DMS153 (cell line): ENCODE measurements around the gene ABHD16B.
"Not testable (repeated sequence)": the region's sequence is repeated elsewhere in the genome, so short reads cannot be mapped to it uniquely, and the experiment has no call there.

Source experiments
- DNase-seq: peaks from one replicate; lab custom pipeline; 2025; lab: John Stamatoyannopoulos, UW

ABHD16B gene

DNA sequence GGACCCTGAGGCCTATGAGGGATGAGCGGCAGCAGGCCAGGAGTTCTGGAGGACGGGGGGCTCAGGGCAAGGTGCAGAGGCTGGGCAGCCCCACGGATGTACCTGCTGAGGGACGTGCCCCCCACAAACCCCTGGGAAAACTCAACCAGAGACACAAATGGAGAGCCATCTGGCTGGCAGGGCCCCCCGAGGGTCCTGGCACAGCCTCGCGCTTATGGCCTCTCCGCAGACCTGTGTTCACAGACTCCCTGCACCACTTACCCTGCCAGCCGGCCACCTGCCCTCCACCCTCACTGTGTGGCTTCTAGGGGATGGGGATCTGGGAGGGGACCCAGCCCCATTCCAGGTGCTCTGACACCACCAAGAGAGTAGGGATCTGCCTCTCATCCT, 26.8 kb upstream of the ABHD16B start:
- DNase-seq = no peak

DNA sequence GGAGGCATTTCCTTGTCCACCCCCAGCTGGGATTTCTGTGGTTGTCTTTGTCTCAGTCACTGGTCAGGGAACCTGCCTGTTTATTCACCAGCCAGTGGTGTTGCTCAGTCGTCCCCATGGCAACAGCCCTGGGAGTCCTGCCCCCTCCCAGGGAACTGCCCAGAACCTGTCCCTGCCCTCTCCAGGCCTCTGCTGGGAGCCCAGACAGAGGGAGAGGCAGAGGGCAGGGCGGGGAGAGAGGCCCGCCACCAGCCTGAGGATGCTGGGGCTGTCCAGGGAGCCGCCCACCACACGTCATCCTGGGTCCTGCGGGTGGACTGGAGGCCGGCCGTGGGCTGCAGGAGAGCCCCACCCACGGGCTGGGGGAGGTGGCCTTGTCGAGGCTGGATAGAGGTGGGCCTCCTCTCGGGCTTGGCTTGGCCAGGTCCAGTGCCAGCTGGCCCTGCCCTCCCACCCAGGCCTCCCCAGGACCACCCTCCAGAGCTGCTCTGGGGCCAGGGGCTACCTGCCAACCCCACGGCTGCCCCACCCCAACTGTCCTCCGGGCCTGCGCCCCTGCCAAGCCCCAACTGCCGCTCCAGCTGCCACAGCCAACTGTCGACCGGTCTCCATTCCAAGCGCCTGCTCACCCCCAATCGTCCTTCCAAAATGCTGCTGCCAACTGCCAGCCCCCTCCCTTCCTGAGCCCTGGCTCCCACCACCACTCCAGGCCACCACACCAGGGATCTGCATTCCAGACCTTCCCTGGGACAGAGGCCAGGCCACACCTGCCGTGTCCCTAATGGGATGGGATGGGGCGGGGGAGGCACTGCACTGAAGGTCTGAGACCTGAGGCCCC, 26.1 kb upstream of the ABHD16B start:
- DNase-seq = peak; percentile 89

DNA sequence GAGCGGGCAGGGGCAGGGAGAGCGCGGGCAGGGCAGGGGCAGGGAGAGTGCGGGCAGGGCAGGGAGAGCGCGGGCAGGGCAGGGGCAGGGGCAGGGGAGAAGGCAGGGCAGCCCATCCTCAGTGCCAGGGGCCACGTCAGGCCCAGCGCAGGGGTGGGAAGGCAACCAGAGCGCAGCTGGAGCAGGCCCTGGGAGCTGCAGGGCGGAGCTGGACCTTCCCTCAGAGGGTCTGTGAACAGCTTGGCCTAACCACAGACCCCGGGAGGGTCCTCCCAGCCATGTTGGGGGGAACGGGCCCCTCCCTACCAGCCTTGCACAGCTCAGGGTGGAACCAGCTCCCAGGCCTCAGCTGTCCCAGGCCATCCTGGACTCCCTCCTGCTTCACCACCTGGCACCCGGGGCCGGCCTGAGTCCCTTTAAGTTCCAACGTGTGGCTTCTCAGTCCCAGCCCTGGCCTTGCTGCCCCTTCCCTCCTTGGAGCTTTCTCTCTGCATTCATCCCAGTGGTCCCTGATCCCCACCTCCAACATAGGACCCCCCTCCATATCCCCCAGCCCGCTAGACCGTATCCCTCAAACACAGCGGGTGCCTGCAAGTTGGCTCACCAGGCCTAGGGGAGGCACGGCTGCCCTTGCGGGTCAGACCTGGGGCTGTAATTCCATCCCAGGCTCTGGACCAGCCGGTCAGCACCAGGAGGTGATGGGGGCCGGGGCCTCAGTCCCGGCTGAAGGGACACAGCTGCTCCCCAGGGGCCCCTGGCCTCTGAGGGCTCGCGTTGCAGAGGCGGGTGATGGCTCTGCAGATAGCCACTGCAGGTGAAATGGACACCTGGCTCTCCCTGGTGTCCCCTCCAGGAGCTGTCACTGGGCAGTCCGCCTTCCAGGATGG, 24.6 kb upstream of the ABHD16B start:
- no peak for DNase-seq

DNA sequence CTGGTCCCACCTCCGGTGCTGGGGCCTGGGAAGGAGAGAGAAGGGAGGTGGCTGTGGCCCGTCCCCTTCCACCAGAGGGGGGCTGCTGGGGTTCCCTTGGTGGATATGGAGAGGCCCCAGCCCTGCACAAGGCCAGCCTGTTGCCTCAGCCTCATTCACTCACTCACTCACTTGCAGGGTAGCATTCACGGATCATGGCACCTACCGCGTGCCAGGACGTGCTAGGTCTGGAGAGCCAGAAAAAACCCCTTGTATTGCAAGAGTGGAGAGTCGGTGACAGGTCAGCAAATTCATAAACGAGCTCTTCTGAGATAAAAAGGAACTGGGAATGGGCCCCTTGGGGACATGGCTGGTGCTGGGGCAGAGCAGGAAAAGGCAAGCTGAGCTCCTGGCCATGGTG, 23.8 kb upstream of the ABHD16B start:
- DNase-seq = no peak

DNA sequence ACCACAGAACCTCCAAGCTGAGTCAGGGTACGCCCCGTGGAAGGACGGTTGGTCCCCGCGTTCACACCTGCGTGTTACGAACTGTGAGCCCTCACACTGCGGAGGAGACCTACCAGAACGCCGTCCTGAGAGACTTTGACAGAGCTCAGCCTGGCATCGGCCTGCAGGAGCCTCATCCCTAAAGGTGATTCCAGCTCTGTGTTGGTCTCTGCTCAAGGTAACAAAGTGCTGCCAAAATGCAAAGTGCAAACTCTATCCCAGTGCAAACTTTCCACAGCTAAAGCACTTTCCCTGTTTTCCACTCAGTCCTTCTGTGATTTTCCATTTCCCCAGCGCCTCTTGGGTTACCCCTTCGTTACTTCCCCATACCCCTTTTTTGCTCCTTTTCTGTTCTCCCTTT, 21.7 kb upstream of the ABHD16B start:
- no peak for DNase-seq

DNA sequence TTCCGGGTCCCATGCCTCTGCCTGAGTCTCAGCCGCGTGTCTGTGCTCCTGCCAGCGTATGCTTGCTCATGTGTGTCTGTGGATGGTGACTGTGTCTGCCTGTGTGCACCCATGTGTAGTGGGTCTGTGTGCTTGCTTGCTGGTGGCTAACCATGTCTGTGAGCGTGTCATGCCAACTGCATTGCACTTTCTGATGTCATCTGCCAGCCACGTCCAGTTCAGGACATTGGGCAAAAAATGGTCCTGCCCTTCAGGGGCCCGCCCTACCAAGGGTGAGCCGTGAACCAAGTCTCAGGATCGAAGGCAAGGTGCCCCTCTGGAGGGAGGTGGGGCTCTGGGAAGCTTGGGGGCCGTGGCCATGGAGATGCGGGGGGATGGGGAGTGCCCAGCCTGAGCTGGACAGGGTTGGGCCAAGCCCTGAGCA, 20.9 kb upstream of the ABHD16B start:
- DNase-seq = no peak

DNA sequence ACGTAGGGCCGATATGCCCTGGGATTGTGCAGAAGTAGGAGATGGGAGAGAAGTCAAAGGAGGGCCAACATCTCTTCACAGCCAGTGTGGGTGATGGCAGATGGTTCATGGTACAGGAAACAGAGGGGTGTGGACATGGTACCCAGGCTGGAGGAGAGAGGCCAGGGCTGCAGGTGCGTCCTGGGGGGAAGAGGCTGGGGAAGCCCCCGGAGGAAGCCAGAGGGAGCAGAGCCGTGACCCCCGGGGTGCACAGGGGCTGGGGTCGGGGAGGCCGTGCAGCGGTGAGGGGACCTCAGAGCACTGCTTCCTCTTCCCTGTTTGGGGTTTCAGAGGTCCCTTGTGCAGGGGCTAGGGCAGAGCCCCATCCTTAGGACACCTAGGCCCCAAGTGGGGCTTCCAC, 19.0 kb upstream of the ABHD16B start:
- DNase-seq = no peak

DNA sequence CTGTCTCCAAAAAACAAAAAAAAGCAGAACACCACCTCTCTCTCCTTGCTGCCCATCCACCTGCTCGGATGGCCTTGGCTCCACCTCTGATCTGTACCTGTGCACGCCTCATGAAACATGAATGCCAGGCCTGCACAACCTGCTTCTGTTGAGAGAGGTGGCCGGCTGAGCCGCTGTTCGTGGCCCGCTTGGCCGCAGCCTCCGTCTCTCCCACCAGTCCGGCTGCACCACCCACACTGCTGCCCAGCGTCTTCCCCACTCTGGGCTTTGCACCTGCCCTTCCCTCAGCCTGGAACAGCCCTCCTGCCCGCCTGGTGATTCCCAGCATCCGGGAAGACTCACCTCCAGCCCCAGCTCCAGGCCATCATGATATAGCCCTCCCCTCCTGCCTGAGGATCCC, 18.1 kb upstream of the ABHD16B start:
- no peak for DNase-seq

DNA sequence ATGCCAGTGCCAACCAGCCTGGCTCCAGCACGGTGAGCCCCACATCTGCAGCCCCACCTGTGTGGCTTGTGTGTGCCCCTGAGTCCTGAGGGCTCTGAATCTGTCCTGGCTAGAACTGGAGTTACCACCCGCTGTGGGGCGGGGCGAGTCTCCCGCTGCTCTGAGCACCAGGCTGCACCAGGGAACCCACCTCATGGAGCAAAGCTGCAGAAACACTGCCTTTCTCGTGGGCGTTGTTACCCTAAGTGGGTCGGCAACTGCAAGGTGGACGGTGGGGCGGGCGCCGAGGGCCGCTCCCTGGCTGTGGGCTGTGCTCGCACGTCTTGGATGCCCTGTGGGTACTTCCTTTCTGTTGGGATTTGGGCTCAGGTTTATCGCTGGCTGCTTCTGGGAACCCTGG, 17.5 kb upstream of the ABHD16B start:
- DNase-seq = no peak

DNA sequence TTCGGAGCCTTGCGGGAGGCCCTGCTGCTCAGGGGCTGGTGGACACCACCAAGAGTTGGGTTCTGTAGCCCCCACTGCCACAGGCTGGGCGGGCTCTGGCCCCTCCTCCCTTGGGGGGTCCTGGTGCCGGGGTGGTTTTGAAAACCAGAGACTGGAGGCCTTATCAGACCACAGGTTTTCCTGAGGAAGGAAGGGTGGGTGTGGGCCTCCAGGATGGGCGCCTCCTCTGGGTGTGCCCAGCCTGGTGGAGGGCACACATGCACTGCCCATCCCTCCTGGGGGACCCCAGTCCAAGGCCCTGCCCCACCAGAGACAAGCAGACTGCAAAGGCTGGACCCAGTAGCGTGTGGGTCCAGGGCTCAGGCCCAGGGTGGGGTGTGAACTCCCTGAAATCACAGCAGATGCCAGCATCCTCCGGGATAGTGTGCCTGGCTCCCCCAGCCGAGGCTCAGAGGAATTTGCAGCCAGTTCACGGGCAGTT, 16.7 kb upstream of the ABHD16B start:
- no peak for DNase-seq

DNA sequence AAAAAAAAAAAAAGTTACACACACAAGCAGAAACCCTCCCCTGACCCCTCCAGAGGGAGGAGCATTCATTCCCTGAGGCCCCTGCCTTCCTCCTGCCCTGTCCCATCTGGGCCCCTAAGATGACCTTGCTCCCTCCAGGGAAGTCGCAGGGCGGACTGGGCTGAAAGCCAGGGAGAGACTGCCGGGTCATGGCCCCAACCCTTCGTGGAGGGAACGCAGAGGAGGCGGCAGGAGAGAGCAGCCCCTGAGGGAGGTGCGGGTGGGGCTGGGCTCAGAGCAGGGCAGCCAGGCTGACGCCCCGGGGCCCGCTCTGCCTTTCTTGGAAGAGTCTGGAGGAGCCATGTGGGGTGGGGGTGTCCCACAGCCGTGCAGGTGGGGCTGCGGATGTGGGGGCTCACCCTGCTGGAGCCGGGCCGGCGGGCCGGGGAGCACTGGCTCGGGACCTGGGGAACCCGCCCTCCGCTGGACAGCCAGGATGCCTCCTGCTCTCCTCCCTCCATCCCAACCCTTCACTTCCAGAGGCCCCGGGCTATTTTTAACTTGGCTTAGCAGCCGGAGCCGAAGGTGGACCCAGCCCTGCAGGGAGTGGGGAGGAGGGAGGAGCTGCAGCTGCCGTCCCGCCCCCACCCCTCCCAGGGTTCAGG, 15.0 kb upstream of the ABHD16B start:
- DNase-seq = no peak

DNA sequence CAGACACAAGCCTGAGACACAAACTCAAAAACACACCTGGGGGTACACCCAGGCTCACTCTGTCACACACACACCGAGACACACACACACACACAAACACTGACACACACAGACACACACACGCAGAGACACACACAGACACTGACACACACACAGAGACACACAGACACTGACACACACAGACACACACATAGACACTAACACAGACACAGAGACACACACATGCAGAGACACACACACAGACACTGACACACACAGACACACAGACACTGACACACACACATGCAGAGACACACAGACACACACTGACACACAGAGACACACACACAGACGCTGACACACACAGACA, 14.4 kb upstream of the ABHD16B start:
- no peak for DNase-seq

DNA sequence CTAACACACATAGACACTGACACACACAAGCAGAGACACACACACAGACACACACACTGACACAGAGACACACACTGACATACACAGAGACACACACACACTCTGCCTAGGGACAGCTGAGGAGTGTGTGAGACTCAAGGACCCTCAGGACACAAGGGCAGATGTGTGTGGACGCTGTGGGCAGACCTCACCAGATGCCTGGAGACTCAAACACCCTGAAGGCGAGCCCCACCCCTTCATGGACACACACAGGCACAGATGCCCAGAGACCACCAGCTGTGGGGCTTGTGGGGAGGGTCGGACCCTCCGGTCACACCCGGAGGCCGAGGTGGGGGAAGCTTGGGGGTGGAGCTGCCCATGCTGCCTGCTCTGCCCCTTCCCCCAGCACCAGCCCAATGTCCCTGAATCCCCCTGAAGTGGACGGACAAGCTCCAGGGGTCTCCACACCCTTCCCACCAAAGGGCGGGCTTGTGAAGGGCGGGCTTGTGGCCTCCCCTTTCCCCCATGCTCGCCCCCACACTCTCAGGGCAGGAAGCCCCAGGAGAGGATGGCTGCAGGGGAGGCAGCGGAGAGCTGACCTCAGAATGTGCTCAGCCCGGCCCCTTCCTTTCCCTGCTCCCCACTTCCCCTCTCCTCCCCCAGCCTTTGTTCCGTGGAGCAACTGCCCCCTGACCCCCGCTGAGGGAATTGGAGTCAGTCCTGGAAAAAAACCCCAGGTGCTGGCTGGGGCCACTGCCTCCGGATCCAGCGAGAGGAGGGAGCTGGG, 13.9 kb upstream of the ABHD16B start:
- no peak for DNase-seq

DNA sequence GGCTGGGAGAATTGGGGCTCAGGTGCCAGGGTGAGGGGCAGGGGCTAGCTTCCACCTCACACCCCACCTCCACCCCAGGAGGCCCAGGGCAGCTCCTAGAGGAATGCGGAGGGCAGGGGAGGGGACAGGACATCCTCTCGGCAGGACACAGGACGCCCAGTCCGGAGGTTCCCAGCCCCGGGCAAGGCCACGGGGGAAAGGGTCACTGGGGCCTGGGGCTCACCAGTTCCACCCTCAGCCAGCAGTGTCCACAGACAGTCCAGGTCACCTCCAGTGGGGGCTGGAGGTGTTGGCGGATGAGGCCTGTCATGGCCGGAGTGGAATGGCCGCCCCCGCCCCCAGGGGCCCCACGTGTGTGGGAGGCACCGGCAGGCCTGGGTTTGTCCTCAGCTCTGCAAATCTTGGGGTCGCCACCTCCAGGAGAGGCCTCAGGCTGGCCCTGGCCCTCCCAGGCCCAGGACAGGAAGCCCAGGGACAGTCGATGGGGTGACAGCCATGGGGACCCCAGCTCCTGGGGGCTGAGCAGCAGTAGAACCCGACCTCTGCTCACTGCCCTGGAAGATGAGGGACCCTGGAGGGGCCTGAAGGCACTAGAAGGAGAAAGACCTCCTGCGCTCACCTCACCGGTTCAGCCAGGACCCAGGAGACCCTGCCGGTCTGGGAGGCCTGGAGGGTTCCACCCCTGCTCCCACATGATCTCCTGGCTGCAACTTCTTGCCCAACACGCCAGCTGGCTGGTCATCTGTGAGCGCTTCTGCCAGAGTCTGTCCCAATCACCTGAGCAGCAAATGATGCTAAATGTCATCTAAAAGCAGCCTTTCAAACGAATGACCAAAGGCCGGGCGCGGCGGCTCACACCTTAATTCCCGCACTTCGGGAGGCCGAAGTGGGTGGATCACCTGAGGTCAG, 13.0 kb upstream of the ABHD16B start:
- DNase-seq = no peak

DNA sequence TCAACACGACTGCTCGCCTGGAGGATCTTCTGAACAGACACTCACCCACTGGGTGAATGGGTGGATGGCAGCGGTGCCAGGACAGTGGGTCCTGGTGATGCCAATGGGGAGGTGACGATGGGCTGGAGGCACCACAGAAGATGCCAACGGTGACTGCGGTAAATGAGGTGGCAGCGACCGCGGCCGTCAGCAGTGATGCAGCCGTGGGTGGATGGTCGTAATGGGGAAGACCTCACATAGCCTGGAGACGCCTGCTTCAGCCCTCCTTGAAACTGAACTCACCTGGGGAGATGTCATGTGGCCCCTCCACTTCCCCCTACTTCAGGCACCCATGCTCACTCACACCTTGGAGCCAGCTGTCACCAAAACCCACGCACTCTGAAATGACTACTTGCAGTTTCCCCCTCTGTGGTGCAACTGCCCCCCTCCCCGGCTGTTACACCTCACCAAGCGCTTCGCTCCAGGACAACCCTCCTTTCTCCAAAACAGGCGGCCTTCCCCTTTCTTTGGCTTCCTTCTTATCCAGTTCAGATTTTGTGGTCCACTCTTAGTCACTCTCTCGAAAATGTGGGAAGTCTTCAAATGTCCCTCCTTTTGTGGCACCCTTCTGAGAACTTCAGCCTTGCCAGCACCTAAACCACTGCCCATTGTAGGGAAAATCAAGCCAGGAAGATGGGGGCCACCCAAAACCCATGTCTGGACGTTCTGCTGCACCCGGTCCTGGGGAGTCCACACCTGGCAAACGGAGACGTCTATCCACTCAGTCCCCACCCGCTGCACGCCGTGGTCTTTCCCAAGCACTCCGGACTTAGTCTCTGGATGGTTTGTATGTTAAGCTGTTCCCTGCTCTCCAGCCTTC, 10.4 kb upstream of the ABHD16B start:
- no peak for DNase-seq

DNA sequence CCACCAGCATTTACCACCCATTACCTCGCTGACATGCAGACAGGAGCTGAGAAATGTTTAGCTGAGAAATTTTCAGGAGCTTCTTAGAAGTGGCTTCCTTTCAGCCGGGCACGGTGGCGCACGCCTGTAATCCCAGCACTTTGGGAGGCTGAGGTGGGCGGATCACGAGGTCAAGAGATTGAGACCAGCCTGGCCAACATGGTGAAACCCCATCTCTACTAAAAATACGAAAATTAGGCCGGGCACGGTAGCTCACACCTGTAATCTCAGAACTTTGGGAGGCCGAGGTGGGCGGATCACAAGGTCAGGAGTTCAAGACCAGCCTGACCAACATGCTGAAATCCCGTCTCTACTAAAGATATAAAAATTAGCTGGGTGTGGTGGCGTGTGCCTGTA, 9.8 kb upstream of the ABHD16B start:
- not testable (repeated sequence) for DNase-seq

DNA sequence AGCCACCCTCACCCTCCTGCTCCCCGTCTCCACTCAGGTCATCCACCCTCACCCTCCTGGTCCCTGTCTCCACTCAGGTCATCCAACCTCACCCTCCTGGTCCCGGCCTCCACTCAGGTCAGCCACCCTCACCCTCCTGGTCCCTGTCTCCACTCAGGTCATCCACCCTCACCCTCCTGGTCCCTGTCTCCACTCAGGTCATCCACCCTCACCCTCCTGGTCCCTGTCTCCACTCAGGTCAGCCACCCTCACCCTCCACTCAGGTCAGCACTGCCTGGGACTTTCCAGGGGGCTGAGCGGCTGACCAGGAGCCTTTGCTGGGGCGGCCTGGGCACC, 7.6 kb upstream of the ABHD16B start:
- not testable (repeated sequence) for DNase-seq

DNA sequence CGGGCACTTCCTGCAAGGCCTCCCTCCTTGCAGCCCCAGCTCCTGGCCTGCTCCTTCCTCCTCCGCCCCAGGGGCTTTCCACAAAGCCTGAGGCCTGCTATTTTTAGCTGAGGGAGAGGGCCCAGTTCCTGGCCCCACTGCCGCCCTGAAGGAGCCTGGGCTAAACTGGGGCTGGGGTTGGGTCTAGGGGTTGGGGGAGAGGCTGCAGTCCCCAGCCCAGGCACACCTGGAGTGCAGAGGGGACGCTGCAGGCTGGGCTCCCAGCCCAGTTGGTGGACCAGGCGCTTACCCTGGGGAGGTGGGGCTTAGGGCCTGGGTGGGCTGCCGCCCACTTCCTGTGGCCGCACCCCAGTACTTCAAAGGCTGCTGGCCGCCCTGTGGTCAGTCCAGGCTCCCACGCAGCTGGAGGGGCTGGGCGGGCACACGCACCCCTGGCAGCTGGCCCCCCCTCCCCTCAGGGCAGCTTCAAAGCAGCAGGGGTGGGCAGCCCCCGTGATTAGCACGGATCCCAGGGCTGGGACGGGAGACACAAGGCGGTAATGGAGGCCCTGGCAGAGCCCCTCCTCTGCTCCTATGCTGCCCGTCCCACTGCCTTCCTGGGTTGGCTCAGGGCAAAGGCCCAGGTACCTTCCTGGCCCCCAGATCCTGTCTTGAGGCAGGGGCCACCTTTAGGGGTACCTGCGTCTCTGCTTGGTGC, 7.1 kb upstream of the ABHD16B start:
- no peak for DNase-seq

DNA sequence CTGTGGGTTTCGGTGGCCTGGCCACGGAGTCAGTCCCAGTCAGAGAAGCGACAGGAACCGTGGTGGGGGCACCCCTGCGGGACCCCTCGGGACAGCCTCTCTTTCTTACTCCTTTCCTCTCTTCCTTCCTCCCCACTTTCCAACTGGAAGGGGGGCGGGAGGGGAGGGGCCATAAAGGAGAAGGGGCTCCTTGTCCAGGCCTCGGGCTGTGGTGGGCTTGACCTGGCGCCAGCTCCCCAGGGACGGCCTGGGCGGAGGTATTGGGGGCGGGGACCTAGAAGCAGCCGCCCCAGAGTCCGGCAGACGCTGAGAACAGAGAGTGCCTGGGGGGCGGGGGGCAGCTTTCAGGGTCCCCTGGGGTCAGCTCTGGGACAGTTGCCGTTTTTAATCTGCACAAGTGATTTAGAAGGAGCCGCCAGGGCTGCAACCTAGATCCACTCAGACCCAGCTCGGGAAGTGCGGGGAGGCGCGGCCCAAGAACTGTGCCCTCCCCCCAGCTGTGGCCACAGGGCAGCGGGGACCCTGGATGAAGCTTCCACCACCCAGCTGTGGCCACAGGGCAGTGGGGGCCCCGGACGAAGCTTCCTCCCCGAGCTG, 6.4 kb upstream of the ABHD16B start:
- DNase-seq = no peak
